Stimulated activated CD4-positive, alpha-beta T cell treated with anti-CD3 and anti-CD28 coated beads, Interleukin-4, amount 100 ng/mL, for 24 hours (primary cell): ENCODE measurements around the gene MATCAP1.

ENCODE experiments used
- DNase-seq: peaks from one replicate; pipeline ENCODE4 v3.0.0-alpha.2; 2020

The MATCAP1 gene

GRCh38 chr16:67190448-67191399 is 7.0 kb upstream of the MATCAP1 start:
- no peak for DNase-seq

- no peak for DNase-seq
Measured at GRCh38 chr16:67190041-67190440, 6.3 kb upstream of the MATCAP1 start, which contains the start of gene EXOC3L1. Gene EXOC3L1 (minus strand): TSS chr16:67190136. CDS start chr16:67189676, 460 bp downstream.

DNA sequence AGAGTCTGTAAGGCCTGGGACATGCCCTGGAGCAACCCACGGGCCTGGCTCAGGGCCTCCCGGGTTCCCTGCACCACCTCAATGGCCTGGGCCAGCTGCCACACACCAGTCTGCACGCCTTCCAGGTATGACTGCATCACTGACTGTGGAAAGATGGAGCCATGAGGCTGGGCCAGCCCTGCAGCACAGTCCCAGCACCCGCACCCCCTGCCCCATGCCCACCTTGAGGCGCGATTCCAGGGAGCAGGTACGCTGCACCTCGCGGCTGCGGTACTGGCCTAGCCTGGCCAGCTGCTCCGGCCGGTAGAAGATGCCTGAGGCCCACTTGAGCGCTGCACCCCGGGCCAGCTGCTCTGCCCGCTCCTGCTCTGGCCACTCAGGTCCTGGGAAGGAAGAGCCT is 5.0 kb upstream of the MATCAP1 start:
- no peak for DNase-seq

DNA sequence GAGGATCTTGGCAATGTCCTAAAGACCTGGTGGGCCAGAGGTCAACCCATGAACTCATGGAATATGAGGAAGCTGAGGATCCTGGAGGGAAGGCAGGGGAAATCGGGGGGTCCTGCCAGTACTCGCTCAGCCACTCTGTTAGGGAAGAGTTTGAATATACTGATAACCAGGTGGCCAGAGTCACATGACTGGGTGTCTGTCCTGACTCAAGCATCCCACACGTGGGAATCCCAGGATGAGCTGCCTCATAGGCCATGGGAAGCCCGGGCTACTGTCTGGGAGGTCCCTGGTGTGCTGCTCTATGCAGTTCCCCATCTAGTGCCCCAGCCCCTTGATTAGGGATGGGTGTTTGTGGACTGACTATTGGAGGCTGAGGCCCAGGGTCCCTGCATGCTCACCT is 4.6 kb upstream of the MATCAP1 start:
- DNase-seq: no peak

DNA sequence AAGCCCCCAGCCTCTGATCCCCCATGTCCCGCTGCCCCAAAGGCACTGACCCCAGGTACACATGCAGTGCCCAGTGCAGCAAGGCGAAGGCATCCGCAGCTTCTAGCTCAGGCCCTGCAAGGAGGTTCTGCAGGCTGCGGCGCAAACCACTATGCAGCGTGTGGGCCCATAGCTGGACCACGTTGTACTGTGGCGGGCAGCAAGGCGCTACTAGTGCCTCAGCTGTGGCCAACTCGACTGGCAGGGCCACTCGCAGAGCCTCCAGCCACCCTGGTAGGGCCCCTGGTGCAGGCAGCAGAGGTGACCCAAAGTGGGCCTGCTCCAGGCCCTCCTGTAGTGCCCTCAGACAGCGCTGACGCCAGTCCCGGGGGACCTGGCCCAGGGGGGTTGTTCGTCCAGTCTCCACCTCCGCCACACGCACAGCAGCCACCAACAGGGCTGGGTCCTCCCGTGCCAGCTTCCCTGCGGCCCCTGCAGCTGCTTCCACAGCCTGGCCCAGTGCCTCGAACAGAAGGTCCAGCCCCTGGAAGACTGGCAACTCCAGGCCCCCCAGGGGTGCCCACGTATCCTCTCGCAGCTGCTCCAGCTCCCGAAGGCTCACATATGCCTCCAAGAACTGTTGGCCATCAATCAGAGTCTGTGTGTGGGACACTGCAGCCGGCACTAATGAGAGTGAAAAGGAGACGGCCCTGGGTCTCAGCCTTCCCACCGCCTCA is 3.6 kb upstream of the MATCAP1 start:
- no peak for DNase-seq

DNA sequence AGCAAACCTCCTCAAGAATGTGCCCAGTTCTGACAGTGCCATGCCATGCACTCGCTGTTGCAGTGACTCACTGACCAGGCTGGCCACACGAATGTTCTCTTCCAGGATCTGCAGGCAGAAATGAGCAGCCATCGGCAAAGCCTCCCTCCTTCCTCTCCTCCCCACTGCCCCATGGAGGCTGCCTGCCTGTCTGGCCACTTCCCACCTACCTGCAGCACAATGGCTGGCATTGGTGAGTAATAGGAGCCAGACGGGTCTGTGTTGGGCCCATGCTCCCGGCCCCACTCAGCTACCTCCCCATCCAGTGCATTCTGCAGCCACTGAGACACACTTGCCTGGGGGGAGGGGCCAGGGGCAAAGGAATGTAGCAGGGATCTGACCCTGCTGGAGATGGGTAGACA is 2.8 kb upstream of the MATCAP1 start:
- DNase-seq: no peak

DNA sequence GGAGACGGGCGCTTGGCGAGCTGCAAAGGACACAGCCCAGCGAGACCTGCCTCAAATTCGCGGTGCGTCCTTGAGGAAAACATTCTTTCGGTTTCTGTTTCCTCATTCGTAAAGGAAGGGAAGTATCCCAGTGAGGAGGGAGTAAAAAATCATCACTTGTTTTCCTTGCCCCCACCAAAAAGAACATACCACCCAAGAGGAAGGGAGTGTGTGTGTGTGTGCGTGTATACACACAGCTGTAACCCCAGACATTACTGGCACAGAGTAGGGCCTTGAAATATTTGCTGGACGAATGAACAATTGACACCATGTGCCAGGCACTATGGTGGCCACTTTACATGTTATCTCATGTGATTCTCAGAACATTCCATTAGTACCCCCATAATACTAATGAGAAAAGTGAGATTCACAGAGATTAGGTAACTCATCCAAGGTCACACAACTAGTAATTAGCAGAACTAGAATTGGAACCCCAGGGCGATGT is 1.9 kb upstream of the MATCAP1 start:
- DNase-seq: no peak

DNA sequence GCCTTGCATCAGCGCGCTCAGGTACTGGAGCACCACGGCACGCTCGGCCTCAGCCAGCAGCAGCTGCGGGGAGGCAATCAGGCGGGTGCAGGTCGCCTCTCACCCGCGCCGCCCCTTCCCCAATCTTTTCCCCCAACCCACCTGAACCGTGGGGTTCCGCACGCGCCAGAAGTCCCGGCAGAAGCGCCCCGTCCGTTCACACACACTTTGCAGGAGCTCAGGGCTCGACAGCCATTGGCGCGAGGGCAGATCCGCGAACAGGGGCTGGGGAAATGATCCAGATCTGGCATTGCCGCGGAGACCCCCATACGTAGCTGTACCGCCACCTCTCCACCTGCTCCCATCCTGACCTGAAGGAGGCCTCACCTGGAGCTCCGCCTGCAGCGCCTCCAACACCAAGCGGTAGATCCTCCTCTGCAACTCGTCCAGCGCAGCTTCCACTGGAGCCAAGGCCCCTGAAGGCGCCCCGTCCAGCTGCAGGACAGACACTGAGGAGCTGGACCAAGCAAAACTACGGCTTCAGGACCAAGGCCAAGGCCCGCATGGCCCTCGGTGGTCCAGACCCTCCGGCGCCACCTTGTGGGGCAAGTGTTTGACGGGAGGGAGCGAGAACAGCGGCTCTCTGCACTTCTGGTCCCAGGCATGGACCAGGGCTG is 1.4 kb upstream of the MATCAP1 start:
- DNase-seq: peak; percentile 88

GRCh38 chr16:67184453-67184994 is 761 bp upstream of the MATCAP1 start:
- no peak for DNase-seq

DNA sequence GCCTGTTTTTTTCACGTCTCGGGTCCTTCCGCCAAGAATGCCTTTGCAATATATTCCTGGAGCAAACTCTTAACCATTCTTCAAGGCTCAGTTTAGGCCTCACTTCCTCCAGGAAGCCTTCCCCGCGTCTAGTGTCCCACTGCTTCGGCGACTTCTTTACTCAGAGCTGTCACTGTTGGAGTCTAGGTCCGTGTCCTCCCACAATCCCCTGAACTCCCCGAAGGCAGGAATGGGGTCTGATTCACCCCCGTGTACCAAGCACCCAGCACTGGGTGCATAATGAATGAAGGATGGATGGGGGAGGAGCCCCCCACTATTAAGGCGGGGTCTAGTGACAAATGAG is 508 bp downstream of the MATCAP1 start:
- no peak for DNase-seq

DNA sequence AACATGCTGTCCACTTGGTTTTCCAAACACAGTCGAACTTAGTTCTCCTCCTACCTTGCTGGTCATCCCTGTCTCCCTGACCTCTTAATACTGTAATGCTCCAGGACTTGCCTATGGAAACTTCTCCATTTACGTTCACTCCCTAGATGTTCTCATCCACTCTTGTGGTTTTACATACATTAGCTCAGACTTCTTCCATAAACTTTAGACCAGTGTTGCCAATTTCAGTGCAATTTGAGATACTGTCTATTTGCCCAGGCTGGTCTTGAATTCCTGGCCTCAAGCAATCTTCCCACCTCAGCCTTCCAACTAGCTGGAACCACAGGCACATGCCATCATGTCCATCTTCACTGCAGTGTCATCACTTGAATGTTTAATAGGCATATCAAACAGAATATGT is 1.5 kb downstream of the MATCAP1 start:
- DNase-seq: no peak

GRCh38 chr16:67181346-67181745 is 2.4 kb downstream of the MATCAP1 start:
- DNase-seq: no peak

DNA sequence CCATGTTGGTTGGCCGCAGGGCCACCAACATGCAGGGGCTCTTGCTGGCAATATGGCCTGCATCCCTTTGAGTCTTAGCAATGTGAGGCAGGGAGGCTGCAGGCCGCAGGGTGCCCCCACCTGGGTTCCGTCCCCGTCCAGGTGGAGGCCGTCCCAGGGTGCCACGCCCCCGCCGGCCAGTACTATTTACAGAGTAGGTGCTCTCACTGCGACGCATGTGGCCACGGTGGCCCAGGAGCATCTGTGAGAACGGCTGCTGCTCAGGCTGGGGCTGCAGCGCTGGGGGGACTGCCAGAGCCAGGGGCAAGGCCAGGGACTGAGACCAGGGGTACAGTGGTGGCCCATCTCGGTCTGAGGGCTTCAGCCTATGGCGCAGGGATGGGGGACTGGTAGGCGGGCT is 3.6 kb downstream of the MATCAP1 start:
- no peak for DNase-seq

DNA sequence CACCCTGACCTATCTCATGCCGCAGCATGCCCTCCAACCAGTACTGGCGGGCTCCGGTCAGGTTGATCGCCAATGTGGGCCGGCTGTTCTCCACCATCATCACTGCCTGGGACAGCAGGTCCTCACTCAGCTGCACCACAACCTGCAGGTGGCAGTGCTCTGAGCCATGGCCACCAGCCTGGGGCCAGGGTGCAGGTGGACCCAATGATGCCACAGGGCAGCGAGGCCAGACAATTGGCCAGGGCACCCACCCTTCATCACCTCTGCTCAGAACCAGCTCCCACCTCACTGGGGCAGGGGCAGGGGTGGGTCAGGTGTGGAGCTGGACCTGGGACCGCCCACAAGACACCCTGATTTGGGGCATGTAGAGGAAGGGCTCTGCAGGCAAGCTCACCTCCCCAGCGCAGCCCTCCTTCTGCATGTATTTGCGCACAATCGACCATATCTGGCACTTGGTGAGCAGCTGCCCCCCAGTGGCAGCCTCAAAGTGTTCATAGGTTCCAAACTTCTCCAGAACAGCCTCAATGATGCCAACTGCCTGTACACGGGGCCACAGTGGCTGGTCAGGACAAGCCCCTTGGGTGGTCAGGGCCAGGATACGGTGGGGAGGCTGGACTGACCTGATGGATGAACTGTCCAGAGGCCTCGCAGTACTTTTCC is 4.2 kb downstream of the MATCAP1 start:
- DNase-seq: no peak

GRCh38 chr16:67177743-67178699 is 5.7 kb downstream of the MATCAP1 start:
- peak; percentile 42 for DNase-seq

DNA sequence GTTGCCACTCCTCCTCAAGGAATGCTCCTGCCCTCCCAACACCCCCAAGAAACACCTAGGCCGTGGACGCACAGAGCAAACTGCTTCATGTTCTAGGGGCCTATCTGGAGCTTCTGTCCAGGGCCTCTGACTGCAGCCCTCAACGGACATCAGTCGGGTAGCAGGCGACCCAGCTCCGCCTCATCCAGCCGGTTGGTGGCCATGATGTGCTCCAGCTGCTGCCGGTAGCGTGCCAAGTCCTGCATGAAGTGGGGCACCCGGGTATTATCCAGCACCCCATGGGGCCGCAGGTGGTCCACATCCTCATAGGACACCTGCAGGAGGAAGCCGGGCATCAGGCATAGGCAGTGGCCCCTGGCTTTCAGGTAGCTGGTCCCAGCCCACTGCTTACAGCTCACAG is 7.1 kb downstream of the MATCAP1 start:
- DNase-seq: no peak

- DNase-seq: no peak
Measured at GRCh38 chr16:67174706-67175231, 9.0 kb downstream of the MATCAP1 start.

- DNase-seq: peak; percentile 61
Measured at GRCh38 chr16:67173808-67174705, 9.7 kb downstream of the MATCAP1 start.

- DNase-seq: no peak
Measured at GRCh38 chr16:67173323-67173722, 10.4 kb downstream of the MATCAP1 start.
